Peyer's patch (tissue), 4 donors: ENCODE measurements around the gene PDHX.

Source experiments
- CTCF ChIP-seq, 6 experiments: fragments of 450-650 bp in 4 of 6; fragments of 200-600 bp in 2 of 6; sonication (generic) in 1 of 6; IDR thresholded peaks; one replicate each; pipeline ENCODE4 v1.5.1; 2017 to 2019; ENCODE audit warnings: antibody characterized with exemption in 6 of 6, mild to moderate bottlenecking in 3 of 6, moderate library complexity in 1 of 6
- POLR2A ChIP-seq, 2 donors: fragments of 450-650 bp; IDR thresholded peaks; one replicate each; pipeline ENCODE4 v1.5.1; 2017; ENCODE audit warnings: antibody characterized with exemption in 2 of 2, mild to moderate bottlenecking in 2 of 2, moderate library complexity in 2 of 2

GRCh38 chr11:35040221-35040942 is 124.0 kb downstream of the PDHX start:
- TF ChIP-seq CTCF (IDR thresholded peaks at IDR 0.05) = no peak
- no peak for TF ChIP-seq POLR2A (IDR thresholded peaks at IDR 0.05)
